HL-60/S4 (cell line): Measurements from ENCODE around the gene GBX2.

Source experiments
- in situ Hi-C: fragments of 300-500 bp; cut with MboI; formaldehyde crosslinking; loops from 2 replicates; pipeline ENCODE4 v1.14.3; 2022; ENCODE audit warnings: low sequenced_read_pairs

Gene GBX2

GRCh38 chr2:236120829-236121228 is 47.4 kb downstream of the GBX2 start:
- in situ Hi-C loops: no loop called here

GRCh38 chr2:236120141-236120601 is 48.0 kb downstream of the GBX2 start:
- in situ Hi-C loops: no loop called here

DNA sequence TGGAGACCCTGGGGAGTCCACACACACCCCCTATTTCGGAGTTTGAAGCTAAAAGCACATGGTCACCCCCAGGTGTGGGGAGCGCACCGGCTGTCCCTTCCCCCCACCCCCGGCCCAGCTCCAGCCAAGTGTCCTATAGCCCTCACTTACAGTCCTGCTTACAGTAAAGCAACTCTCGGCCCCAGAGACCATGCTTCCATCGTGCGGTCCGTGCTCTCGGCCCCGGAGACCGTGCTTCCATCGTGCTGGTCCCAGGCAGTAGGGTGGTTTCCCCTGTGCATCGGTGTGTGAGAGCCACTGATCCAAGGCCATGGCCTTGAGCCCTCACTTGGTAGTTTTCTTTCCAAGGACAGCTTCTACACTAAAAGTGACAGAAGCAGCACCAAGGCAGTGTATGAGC is 48.7 kb downstream of the GBX2 start:
- in situ Hi-C loops: no loop called here

DNA sequence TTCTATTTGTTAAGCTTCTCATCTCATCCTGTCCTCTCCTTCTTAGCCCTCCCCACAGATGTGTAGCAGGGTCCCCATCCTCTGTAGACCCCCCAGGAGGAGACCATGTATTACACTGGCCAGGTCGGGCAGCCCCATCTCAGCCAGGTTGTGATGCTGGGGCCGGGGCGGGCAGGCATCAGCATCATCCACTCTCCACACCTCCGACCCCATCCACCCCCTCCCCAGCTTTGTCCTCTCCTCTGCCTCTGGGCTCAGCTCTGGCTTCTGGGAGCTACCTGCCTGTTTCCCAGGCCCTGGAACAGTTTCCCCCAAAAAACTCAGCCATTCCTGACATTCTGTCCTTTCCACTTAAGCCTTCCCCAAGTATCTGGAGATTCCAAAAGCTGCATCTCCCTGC is 49.2 kb downstream of the GBX2 start:
- in situ Hi-C loops: no loop called here

DNA sequence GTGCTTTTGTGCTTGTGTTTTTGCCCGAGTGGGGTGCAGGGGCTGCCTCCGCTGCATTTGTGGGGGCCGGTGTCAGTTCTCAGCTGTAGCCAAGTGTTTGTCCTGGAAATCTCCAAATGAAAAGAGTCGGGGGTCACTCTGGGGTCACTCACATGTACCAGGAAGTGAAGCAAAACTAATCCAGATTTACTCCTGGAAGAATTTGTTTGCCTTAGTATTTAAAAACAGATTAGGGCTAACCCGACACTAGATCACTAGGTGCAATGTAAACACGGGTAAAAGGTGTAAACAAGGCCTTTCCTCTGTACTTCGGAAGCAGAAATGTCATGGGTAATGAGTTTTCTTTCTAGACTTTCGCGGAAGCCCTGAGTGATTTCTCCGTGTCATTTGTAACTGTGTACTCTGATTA is 50.3 kb downstream of the GBX2 start:
- in situ Hi-C loops: no loop called here

- in situ Hi-C loops: no loop called here
Observed at GRCh38 chr2:236117401-236117800, 50.8 kb downstream of the GBX2 start.
